HG02678 (cell line): ENCODE data around the gene FNDC8.
"Not testable (repeated sequence)": the region's sequence is repeated elsewhere in the genome, so short reads cannot be mapped to it uniquely, and the experiment has no call there.

Experiments
- ATAC-seq: cut with Tn5 transposase; IDR thresholded peaks from one replicate; pipeline ENCODE4 v1.9.1; 2021; ENCODE audit warnings: mild to moderate bottlenecking, moderate library complexity; ENCODE audit not compliant: unreplicated experiment

Gene FNDC8

DNA sequence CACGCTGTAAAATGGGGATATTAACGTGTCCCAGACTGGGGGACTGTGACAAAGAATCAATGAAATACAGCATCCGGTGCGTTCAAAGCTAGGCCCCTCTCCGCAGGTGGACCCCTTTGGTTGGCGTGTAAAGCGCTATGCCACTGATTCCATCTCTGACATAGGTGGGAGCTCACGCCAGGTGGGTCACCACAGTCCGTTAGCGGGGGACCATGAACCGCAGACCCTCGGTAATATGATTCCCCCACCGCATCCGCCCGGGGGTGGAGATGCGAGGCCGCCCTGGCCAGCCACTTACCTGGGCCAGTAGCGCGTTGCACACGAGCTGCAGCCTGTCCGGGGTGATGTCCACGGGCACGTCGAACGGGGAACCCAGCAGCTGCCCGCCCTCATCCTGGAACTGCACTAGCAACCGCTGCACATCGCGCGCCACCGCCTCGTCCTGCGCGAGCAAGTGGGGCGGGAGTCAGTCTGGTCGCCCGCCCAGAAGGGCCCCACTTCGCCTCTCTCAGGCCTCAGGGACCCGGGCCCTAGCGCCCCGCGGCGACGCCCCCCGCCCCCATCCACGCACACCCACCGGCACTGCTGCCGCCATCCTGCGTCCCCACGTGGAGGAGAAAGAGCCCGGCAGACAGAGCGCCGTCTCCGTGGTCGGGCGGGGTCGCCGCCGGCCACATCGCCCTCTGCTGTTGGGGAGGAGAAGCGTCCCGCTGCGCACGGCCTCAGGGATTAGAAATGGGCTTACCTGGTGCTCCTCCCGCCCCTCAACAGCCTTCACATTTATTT, 20.5 kb downstream of the FNDC8 start, which contains the start of gene NLE1:
Gene NLE1 (minus strand): TSS at position 623 of the 786 bp plus-strand sequence. CDS start 28 bp downstream, at position 595.
- ATAC-seq = peak; percentile 96

GRCh38 chr17:35142467-35142796, 21.0 kb downstream of the FNDC8 start:
- no peak for ATAC-seq

DNA sequence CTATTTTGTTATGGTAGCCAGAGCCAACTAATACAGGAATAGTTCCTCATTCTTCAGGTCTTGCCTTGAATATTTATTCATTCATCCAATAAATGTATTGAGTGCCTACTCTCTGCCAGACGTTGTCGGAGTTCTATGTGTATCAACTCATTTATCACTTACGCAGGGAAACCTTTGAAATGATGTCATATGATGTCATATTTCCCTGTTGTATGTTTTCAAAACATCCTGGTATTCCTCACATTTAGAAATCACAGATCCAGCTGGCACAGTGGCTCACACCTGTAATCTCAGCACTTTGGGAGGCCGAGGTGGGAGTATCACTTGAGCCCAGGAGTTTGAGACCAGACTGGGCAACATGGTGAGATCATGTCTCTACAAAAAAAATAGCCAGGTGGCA, 23.4 kb downstream of the FNDC8 start:
- ATAC-seq = no peak

DNA sequence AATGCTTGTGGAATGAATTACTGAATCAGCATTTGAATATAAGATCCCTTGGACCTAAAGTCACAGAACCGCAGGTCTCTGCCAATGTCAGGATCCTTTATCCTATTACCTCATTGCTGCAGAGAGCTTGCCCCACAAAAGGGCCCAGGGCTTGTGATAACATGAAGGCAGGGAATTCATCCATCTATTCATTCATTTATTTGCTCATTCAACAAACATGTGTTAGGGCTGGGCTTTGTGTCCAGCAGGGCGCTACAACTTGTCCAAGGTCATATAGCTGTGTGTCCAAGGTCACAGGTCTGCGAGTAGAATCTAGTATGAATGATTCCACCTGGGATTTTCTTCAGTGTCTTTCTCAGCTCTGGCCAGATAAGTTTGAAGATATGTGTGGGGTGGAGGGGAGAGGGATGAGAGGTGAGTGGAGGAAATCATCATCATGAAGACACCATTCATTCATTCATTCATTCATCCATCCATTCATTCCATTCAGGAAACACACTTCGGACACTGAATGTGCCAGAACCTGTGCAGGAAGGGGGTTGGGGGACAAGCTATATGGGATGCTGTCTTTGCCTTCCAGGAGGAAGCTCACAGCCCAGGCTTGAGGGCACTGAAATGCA, 24.9 kb downstream of the FNDC8 start:
- ATAC-seq = no peak

GRCh38 chr17:35147375-35147905, 26.0 kb downstream of the FNDC8 start, which contains the start of gene UNC45B:
Gene UNC45B, plus strand, starts transcription at chr17:35147817. Its CDS starts 447 bp downstream, at chr17:35148264.
- ATAC-seq = no peak

- ATAC-seq = no peak
Observed at GRCh38 chr17:35148144-35148543, 26.7 kb downstream of the FNDC8 start.

- no peak for ATAC-seq
Observed at GRCh38 chr17:35149941-35150340, 28.5 kb downstream of the FNDC8 start.

DNA sequence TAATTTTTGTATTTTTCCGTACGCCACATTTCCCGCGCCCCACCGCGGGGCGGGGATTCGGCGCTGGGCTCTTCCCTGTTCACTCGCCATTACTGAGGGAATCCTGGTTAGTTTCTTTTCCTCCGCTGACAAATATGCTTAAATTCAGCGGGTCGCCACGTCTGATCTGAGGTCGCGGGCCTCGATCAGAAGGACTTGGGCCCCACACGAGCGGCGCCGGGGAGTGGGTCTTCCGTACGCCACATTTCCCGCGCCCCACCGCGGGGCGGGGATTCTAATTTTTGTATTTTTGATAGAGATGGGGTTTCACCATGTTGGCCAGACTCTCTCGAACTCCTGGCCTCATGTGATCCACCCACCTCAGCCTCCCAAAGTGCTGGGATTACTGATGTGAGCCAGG, 29.7 kb downstream of the FNDC8 start:
- ATAC-seq = not testable (repeated sequence)

DNA sequence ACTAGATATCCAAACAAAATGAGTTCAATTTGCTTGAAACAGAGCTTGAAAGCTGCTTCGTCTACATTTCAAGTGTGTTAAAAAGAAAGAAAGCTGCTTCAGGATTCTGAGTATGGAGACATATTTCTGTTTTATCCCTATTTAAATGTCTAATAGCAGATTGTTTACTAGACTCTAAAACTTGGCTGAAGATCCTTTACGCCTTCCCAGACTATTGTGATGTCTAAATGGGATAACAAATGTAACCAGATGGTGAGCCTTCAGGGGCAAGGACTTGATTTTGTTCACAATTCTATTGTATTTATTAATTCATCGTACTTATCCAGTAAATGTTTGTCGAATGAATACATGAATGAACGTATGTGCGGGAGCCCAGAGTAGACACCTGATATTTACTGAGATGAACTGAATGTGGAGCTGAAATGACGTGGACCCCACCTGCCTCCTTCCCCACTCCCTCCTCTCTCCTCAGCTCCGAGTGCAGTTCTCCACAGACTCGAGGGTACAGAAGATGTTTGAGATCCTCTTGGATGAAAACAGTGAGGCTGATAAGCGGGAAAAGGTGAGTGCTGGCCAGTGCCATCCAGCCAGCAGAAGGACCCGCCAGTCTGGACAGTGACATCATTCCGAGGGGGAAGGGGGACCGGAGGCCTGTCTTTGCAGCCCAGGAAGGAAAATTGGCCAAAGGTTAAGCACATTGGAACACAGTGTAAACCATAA, 31.2 kb downstream of the FNDC8 start:
- ATAC-seq = no peak

DNA sequence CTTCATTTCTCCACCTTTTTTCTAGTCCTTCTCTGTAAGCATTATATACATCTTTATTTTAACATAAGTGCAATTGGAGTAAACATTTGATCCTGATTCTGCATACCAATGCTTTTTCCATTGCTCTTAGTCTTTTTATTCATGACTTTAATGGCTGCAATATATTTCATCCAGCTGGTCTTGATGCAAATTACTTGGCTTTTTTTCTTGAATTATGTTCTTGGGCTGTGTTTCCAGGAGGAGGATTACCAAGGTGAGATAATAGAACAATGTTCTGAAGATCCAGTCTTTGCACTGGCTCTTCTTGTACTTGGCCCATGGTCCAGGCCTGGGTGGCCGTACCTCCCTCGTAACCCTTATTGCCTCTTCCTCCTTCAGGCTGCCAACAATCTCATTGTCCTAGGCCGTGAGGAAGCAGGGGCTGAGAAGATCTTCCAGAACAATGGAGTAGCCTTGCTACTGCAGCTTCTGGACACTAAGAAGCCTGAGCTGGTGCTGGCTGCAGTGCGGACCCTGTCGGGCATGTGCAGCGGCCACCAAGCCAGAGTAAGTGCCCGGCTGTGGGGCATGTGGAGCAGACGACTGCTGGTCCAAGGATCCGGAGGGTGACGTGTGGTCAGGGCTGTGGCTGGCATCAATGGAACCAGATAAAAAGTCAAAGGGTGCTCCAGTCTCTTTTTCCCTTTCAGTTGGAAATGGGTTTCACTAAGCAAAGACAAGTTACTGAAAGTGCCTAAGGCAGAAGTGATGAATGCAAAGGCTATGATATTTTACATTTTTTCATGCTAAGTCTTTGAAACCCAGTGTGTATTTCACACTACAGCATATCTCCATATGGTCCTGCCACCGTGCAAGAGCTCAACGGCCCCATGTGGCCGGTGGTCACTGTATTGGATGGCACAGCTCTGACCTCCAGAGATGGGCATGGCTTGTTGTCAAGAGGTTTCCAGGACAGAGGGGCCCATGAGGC, 33.1 kb downstream of the FNDC8 start:
- ATAC-seq = no peak

DNA sequence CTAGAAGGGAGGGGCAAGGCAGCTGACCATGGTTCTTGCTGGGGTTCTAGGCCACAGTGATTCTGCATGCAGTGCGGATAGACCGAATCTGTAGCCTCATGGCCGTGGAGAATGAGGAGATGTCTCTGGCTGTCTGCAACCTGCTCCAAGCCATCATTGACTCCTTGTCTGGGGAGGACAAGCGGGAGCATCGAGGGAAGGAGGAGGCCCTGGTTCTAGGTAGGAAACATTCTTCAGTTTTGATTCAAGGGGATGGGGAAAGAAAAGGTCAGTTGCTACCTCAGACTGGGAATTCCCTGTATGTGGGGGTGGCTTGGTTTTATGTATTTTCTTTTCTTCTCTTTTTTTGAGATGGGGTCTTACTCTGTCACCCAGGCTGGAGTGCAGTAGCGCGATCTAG, 33.8 kb downstream of the FNDC8 start:
- ATAC-seq = no peak

- no peak for ATAC-seq
Observed at GRCh38 chr17:35159940-35160339, 38.5 kb downstream of the FNDC8 start.

DNA sequence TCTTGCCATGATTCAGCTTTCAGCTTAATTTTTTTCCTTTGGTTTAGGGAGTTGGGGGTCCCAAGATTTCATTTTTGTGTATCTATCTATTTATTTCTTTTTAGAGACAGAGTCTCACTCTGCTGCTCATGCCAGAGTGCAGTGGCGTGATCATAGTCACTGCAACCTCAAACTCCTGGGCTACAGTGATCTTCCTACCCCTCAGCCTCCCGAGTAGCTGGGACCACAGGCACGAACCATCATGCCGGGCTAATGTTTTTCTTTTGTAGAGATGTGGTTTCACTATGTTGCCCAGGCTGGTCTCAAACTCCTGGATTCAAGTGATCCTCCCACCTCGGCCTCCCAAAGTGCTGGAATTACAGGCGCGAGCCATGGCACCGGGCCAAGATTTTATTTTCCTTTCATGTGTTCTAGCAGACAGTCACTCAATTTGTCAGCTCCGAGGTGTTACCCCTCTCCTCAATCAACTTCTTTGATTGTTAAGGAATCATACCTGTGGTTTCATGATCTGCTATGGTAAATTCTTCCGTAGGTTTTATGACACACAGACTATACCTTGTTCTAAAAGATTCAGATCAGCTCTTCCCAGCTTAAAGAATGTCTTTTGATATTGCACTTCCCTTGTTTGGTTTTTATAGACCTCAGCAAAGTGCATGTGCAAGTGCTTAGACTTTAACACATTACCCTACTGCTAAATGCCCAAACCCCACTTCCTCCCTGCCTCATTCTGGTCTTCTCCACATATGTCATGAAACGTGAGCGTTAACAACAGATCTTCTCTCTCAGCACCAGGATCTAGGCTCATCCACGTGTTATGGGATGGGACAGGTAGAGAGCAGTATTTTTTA, 39.2 kb downstream of the FNDC8 start:
- ATAC-seq = no peak

GRCh38 chr17:35161281-35161761, 39.9 kb downstream of the FNDC8 start:
- ATAC-seq = no peak

DNA sequence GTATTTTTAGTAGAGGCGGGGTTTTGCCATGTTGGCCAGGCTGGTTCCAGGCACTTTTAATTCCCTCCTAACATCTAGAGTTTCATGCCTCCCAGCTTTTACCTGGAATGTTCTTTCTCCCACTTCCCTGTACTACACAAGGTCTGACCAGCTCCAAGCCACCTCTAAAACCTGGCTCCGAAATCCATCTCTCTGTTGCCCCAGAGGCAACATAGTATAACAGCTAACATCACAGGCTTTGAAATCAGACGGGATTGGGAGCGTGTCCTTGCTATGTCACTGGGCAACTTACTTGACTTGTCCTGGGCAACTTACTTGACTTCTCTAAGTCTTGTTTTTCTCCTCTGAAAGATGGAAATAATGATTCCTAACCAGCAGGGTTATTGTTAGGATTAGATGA, 41.3 kb downstream of the FNDC8 start:
- no peak for ATAC-seq

DNA sequence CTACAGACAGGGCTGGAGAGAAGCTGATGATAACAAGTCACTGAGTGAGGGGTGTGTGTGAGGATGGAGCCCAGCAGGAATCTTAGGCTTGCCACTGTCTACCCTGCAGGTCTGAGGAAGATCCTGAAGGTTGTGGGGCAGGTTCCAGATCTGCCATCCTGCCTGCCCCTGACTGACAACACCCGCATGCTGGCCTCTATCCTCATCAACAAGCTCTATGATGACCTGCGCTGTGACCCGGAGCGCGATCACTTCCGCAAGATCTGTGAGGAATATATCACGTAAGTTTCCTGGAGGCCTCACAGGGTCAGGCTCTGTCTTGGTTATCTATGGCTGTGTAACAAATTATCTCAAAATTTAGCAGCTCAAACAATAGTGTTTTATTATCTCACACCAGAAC, 42.5 kb downstream of the FNDC8 start:
- ATAC-seq = no peak

GRCh38 chr17:35164716-35165115, 43.3 kb downstream of the FNDC8 start:
- ATAC-seq = no peak

DNA sequence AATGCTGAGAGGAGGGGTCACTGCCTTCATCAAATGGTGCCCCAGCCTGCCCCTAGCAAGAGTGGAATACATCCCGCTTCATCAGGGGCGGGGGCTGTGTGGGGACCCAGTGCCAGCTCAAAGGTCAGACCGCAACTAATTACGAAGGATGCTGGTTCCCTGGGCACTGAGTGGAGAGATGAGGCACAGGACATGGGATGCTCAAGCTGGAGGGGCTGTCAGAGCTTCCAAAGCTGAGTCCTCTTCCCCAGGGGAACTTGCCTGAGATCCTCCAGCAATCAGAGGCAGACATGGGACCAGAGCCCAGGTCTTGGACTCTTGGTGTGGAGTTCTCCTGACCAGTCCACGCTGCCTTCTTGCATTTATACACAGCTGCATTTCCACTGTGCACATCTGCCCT, 45.1 kb downstream of the FNDC8 start:
- no peak for ATAC-seq

DNA sequence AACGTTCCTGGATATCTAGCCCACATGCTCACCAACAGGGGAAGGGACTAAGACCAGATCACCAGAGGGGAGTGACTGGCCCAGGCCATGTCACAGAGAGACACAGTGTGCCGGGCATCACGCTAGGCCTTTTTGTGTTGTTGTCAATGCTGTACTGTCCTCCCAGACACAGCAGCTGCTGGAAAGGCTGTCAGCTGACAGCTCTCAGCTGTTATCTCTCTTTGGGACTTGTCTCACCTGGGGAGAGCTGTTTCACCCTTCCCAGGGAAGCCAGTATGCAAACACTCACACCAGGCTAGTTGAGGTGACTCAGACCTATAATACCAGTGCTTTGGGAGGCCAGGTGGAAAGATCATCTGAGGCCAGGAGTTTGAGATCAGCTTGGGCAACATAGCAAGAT, 45.6 kb downstream of the FNDC8 start:
- ATAC-seq = no peak
